H9 (cell line): Measurements from ENCODE around the gene NDUFAF4. TPM values are rescaled to one million over a fixed set of nuclear protein-coding genes. Genes with fewer than 3 reads are reported as not detected.

Source experiments
- DNase-seq: peaks from one replicate; pipeline ENCODE4 v3.0.0-alpha.2; 2017
- H2AFZ ChIP-seq: one replicate; pipeline ENCODE4 v1.6.1; 2013; ENCODE audit warnings: mild to moderate bottlenecking, low read length, control low read depth, moderate library complexity
- H2AK5ac ChIP-seq: 2 replicates; pipeline ENCODE4 v1.6.1; 2013; ENCODE audit warnings: low read length, control low read depth, mixed read lengths; ENCODE audit not compliant: insufficient read length
- H2BK120ac ChIP-seq: one replicate; pipeline ENCODE4 v1.6.1; 2013; ENCODE audit warnings: low read depth, mild to moderate bottlenecking, low read length, control low read depth, inconsistent platforms; ENCODE audit not compliant: poor library complexity, severe bottlenecking
- H2BK12ac ChIP-seq: 2 replicates; pipeline ENCODE4 v1.6.1; 2013; ENCODE audit warnings: low read length, control low read depth, mixed read lengths, low read depth; ENCODE audit not compliant: insufficient read length
- H2BK15ac ChIP-seq: 2 replicates; pipeline ENCODE4 v1.6.1; 2013; ENCODE audit warnings: low read depth, low read length, control low read depth
- H2BK20ac ChIP-seq: one replicate; pipeline ENCODE4 v1.6.1; 2013; ENCODE audit warnings: low read depth, mild to moderate bottlenecking, low read length, control low read depth, inconsistent platforms; ENCODE audit not compliant: poor library complexity, severe bottlenecking
- H2BK5ac ChIP-seq: 2 replicates; pipeline ENCODE4 v1.6.1; 2013; ENCODE audit warnings: low read length, control low read depth, mixed read lengths; ENCODE audit not compliant: insufficient read length
- H3K14ac ChIP-seq: 2 replicates; pipeline ENCODE4 v1.6.1; 2013; ENCODE audit warnings: low read length, control low read depth; ENCODE audit not compliant: insufficient read depth
- H3K18ac ChIP-seq: 2 replicates; pipeline ENCODE4 v1.6.1; 2013; ENCODE audit warnings: low read depth, mild to moderate bottlenecking, mixed read lengths, low read length, control low read depth; ENCODE audit not compliant: insufficient read length
- H3K23ac ChIP-seq: 2 replicates; pipeline ENCODE4 v1.6.1; 2013; ENCODE audit warnings: low read length, control low read depth, mixed read lengths, low read depth; ENCODE audit not compliant: insufficient read length
- H3K23me2 ChIP-seq: 2 replicates; pipeline ENCODE4 v1.6.1; 2013; ENCODE audit warnings: low read depth, mild to moderate bottlenecking, mixed read lengths, low read length, control low read depth; ENCODE audit not compliant: insufficient read length, poor library complexity, severe bottlenecking
- H3K27ac ChIP-seq: 2 replicates; pipeline ENCODE4 v1.5.1; 2013; ENCODE audit warnings: low read length, control low read depth, mixed read lengths, low read depth; ENCODE audit not compliant: insufficient read length
- H3K27me3 ChIP-seq: 2 replicates; pipeline ENCODE4 v1.6.1; 2013; ENCODE audit warnings: low read length, control low read depth, inconsistent platforms; ENCODE audit not compliant: insufficient read depth
- H3K4ac ChIP-seq: 2 replicates; pipeline ENCODE4 v1.6.1; 2013; ENCODE audit warnings: low read depth, mild to moderate bottlenecking, control low read depth, inconsistent platforms, low read length, moderate library complexity
- H3K4me1 ChIP-seq: 2 replicates; pipeline ENCODE4 v1.6.1; 2013; ENCODE audit warnings: low read length, control low read depth, inconsistent platforms; ENCODE audit not compliant: insufficient read depth
- H3K4me2 ChIP-seq: 2 replicates; pipeline ENCODE4 v1.6.1; 2013; ENCODE audit warnings: low read length, control low read depth, mixed read lengths; ENCODE audit not compliant: insufficient read length, insufficient read depth
- H3K56ac ChIP-seq: 2 replicates; pipeline ENCODE4 v1.6.1; 2013; ENCODE audit warnings: low read depth, mild to moderate bottlenecking, mixed read lengths, low read length, control low read depth; ENCODE audit not compliant: insufficient read length
- H3K79me1 ChIP-seq: 2 replicates; pipeline ENCODE4 v1.6.1; 2013; ENCODE audit warnings: low read depth, mild to moderate bottlenecking, moderate library complexity, low read length, control low read depth, inconsistent platforms; ENCODE audit not compliant: insufficient read depth, poor library complexity, severe bottlenecking
- H3K79me2 ChIP-seq: 2 replicates; pipeline ENCODE4 v1.6.1; 2013; ENCODE audit warnings: low read length, control low read depth, inconsistent platforms; ENCODE audit not compliant: insufficient read depth
- H3K9ac ChIP-seq: 2 replicates; pipeline ENCODE4 v1.6.1; 2013; ENCODE audit warnings: low read length, control low read depth, mixed read lengths; ENCODE audit not compliant: insufficient read length; ENCODE audit errors: extremely low read depth
- H3K9me3 ChIP-seq: one replicate; pipeline ENCODE4 v1.6.1; 2013; ENCODE audit warnings: low read depth, low read length, inconsistent platforms; ENCODE audit not compliant: control insufficient read depth
- H3T11ph ChIP-seq: one replicate; pipeline ENCODE4 v1.6.1; 2013; ENCODE audit warnings: mild to moderate bottlenecking, low read length, control low read depth, inconsistent platforms
- H4K20me1 ChIP-seq: one replicate; pipeline ENCODE4 v1.6.1; 2013; ENCODE audit not compliant: control insufficient read depth, insufficient read length, insufficient read depth
- H4K5ac ChIP-seq: 2 replicates; pipeline ENCODE4 v1.6.1; 2013; ENCODE audit warnings: low read depth, mild to moderate bottlenecking, mixed read lengths, low read length, control low read depth; ENCODE audit not compliant: insufficient read length
- H4K8ac ChIP-seq: replicated peaks from 2 replicates; pipeline ENCODE4 v1.6.1; 2013; ENCODE audit warnings: low read length, control low read depth, mixed read lengths, low read depth; ENCODE audit not compliant: insufficient read length
- H4K91ac ChIP-seq: 2 replicates; pipeline ENCODE4 v1.6.1; 2013; ENCODE audit warnings: low read depth, mild to moderate bottlenecking, moderate library complexity, mixed read lengths, low read length, control low read depth; ENCODE audit not compliant: insufficient read length
- H3K27ac Mint-ChIP-seq, 3 experiments: 2 replicates in 2 of 3; 3 replicates in 1 of 3; pipeline ENCODE4 v1.8.0; 2020 to 2021; ENCODE audit warnings: mixed read lengths in 3 of 3, mild to moderate bottlenecking in 1 of 3, moderate library complexity in 1 of 3
- H3K27me3 Mint-ChIP-seq: 2 replicates; pipeline ENCODE4 v1.8.0; 2021; ENCODE audit warnings: low read depth, mild to moderate bottlenecking, moderate library complexity, mixed read lengths
- H3K36me3 Mint-ChIP-seq, 3 experiments: 2 replicates in 2 of 3; 3 replicates in 1 of 3; pipeline ENCODE4 v1.8.0; 2020 to 2021; ENCODE audit warnings: low read depth in 3 of 3, mixed read lengths in 3 of 3; ENCODE audit not compliant: insufficient read depth in 1 of 3
- H3K4me1 Mint-ChIP-seq, 2 experiments: 2 replicates each; pipeline ENCODE4 v1.8.0; 2020; ENCODE audit warnings: mixed read lengths in 2 of 2
- H3K4me3 Mint-ChIP-seq, 2 experiments: 2 replicates in 1 of 2; 3 replicates in 1 of 2; pipeline ENCODE4 v1.8.0; 2020 to 2021; ENCODE audit warnings: mild to moderate bottlenecking in 2 of 2, mixed read lengths in 2 of 2, moderate library complexity in 1 of 2
- H3K9me3 Mint-ChIP-seq, 2 experiments: 2 replicates in 1 of 2; 3 replicates in 1 of 2; pipeline ENCODE4 v1.8.0; 2020; ENCODE audit warnings: mild to moderate bottlenecking in 2 of 2, mixed read lengths in 2 of 2, moderate library complexity in 1 of 2
- WGBS: extraction: QIAGEN DNeasy Blood & Tissue Kit; methylation state at CpG from one replicate; pipeline ENCODE4 v1.1.7; 2013; ENCODE audit warnings: missing lambda C conversion rate, low lambda C conversion rate, mixed read lengths; ENCODE audit not compliant: insufficient read length; ENCODE audit errors: extremely low coverage; 5-methylcytosine and 5-hydroxymethylcytosine counted together
- total RNA-seq: library from RNA; stranded (reverse); gene quantifications from 2 replicates; pipeline ENCODE4 v1.2.1, GENCODE V29; 2021
- TF ChIP-seq, protein P1 (sequence below): fragments of 200-600 bp; sonication (generic); conservative IDR thresholded peaks from 3 replicates; pipeline ENCODE4 v1.8.0; 2021; ENCODE audit warnings: antibody characterized with exemption, mild to moderate bottlenecking

The NDUFAF4 gene
- total RNA-seq, 1 experiment from 2014 or later = 86.6 TPM

DNA sequence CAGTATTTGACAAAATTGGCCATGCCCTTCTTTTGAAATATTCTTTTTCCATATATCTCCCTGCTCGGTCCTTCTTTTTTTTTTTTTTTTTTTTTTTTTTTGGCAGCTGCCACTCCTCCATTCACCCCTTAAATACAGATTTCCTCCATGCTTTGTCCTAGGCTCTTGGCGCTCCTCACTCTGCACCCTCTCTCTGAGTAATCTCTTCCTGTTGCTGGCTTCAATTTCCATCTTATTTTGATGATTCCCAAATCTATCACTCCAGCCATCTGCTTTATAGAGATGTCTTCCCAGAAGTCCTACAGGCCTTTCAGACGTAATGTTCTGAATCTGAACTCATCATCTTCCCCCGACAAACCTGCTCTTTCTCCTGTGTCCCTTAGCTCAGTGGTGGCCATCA lies 14.1 kb upstream of the NDUFAF4 start:
- Histone ChIP-seq H2BK120ac (no peak overlapping the region), H3K79me1 (no peaks in the 10 kb centered on the region), H3K9ac (no peak overlapping the region), H3K79me2 (no peaks in the 10 kb centered on the region), H2BK20ac (no peak overlapping the region), H2BK5ac (no peak overlapping the region), H3K56ac (no peak overlapping the region), H3K9me3 (no peaks in the 10 kb centered on the region), H2AK5ac (no peak overlapping the region), H3K4me1 (no peaks in the 10 kb centered on the region), H3K27me3 (no peaks in the 10 kb centered on the region), H4K20me1 (no peaks in the 10 kb centered on the region), H3K4ac (no peak overlapping the region), H3K18ac (no peak overlapping the region), H4K91ac (no peak overlapping the region), H3K4me2 (no peak overlapping the region), H4K8ac (no peak overlapping the region), H3K14ac (no peak overlapping the region), H3K27ac (no peak overlapping the region), H2AFZ (no peak overlapping the region), H3T11ph (no peak overlapping the region), H2BK12ac (no peak overlapping the region), H2BK15ac (no peak overlapping the region), H3K23me2 (no peaks in the 10 kb centered on the region), H3K23ac (no peak overlapping the region), H4K5ac (no peak overlapping the region)
- WGBS = no CpG with 5 or more reads among the region's 4 CpGs
- peaks cover 4% of the 10 kb centered on the region in 2 experiments; a peak in 2 of 4 replicates for H3K4me1 Mint-ChIP-seq
- peaks cover 1% of the 10 kb centered on the region; the same call in 1 of the 2 replicates for H3K27me3 Mint-ChIP-seq
- H3K36me3 Mint-ChIP-seq = no peaks in the 10 kb centered on the region
- H3K27ac Mint-ChIP-seq = no peak overlapping the region
- DNase-seq = no peak
- TF ChIP-seq, protein P1, sequence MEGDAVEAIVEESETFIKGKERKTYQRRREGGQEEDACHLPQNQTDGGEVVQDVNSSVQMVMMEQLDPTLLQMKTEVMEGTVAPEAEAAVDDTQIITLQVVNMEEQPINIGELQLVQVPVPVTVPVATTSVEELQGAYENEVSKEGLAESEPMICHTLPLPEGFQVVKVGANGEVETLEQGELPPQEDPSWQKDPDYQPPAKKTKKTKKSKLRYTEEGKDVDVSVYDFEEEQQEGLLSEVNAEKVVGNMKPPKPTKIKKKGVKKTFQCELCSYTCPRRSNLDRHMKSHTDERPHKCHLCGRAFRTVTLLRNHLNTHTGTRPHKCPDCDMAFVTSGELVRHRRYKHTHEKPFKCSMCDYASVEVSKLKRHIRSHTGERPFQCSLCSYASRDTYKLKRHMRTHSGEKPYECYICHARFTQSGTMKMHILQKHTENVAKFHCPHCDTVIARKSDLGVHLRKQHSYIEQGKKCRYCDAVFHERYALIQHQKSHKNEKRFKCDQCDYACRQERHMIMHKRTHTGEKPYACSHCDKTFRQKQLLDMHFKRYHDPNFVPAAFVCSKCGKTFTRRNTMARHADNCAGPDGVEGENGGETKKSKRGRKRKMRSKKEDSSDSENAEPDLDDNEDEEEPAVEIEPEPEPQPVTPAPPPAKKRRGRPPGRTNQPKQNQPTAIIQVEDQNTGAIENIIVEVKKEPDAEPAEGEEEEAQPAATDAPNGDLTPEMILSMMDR = no peak
- peaks cover 4 to 5% of the 10 kb centered on the region in 2 experiments; a peak in 3 of 5 replicates for H3K9me3 Mint-ChIP-seq
- no peak overlapping the region; a peak in 1 of 5 replicates for H3K4me3 Mint-ChIP-seq
